ENCODE data around the gene WDR12. TPM values are rescaled to one million over a fixed set of nuclear protein-coding genes. Genes with fewer than 3 reads are reported as not detected.

WDR12 gene
- total RNA-seq (2016; rRNA removed; fragmentation: Illumina TruSeq; extraction: Trizol), result 216 and 330 TPM in 2 replicates
- 27.5 and 31.5 TPM in 2 replicates for total RNA-seq (2016; cell fraction: cytosol; rRNA removed; fragmentation: Illumina TruSeq; extraction: Trizol; ENCODE audit: low read depth)
- total RNA-seq (2016; cell fraction: insoluble cytoplasmic fraction; rRNA removed; fragmentation: Illumina TruSeq; extraction: Trizol), result 213 and 333 TPM in 2 replicates
- total RNA-seq (2016; cell fraction: membrane; rRNA removed; fragmentation: Illumina TruSeq; extraction: Trizol), result 55.3 and 59.8 TPM in 2 replicates
- 103 and 110 TPM in 2 replicates for total RNA-seq (2016; cell fraction: nucleus; rRNA removed; fragmentation: Illumina TruSeq; extraction: Trizol)
- polyA plus RNA-seq (2011; rRNA removed), result 60.5 and 94.4 TPM in 2 replicates
- 19.0 and 23.4 TPM in 2 replicates for polyA plus RNA-seq (2011; cell fraction: cytosol; rRNA removed)
- 17.4 and 19.0 TPM in 2 replicates for polyA plus RNA-seq (2011; cell fraction: nucleus; rRNA removed)
- polyA plus RNA-seq (2012), result 101 and 137 TPM in 2 replicates
- 15.2 and 19.1 TPM in 2 replicates for polyA plus RNA-seq (2016; cell fraction: cytosol; fragmentation: Illumina TruSeq; extraction: Trizol; ENCODE audit: low read depth)
- 290 and 293 TPM in 2 replicates for polyA plus RNA-seq (2016; cell fraction: insoluble cytoplasmic fraction; fragmentation: Illumina TruSeq; extraction: Trizol; ENCODE audit: low read depth)
- 42.4 and 46.7 TPM in 2 replicates for polyA plus RNA-seq (2016; cell fraction: membrane; fragmentation: Illumina TruSeq; extraction: Trizol; ENCODE audit: low read depth)
- 180 and 190 TPM in 2 replicates for polyA plus RNA-seq (2016; cell fraction: nucleus; fragmentation: Illumina TruSeq; extraction: Trizol; ENCODE audit: insufficient read depth, low read depth)
- 14.9 and 21.8 TPM in 2 replicates for polyA minus RNA-seq (2011; rRNA and poly(A)+ RNA removed; ENCODE audit: low replicate concordance)
- polyA minus RNA-seq (2011; cell fraction: cytosol; rRNA and poly(A)+ RNA removed), result 48.1 and 67.0 TPM in 2 replicates
- polyA minus RNA-seq (2011; cell fraction: nucleus; rRNA and poly(A)+ RNA removed), result 60.8 and 73.0 TPM in 2 replicates
- Bru-seq, nascent RNA, result percentile 89 among the genes with signal in this experiment
- percentile 89 among the genes with signal in this experiment for BruChase-seq, experiment 1, labeled RNA remaining after a 6-hour chase
- BruChase-seq, experiment 2, labeled RNA remaining after a 2-hour chase, result percentile 89 among the genes with signal in this experiment
- long read RNA-seq, experiment 1, full-length matches to known transcripts, result 87 of 98 reads
- long read RNA-seq, experiment 1, partial matches to known transcripts, result 6 of 98 reads
- long read RNA-seq, experiment 1, other reads (novel, unspliced or antisense), result 5 of 98 reads
- long read RNA-seq, experiment 2, full-length matches to known transcripts, result 62 of 112 reads
- long read RNA-seq, experiment 2, partial matches to known transcripts, result 19 of 112 reads
- long read RNA-seq, experiment 2, other reads (novel, unspliced or antisense), result 31 of 112 reads

DNA sequence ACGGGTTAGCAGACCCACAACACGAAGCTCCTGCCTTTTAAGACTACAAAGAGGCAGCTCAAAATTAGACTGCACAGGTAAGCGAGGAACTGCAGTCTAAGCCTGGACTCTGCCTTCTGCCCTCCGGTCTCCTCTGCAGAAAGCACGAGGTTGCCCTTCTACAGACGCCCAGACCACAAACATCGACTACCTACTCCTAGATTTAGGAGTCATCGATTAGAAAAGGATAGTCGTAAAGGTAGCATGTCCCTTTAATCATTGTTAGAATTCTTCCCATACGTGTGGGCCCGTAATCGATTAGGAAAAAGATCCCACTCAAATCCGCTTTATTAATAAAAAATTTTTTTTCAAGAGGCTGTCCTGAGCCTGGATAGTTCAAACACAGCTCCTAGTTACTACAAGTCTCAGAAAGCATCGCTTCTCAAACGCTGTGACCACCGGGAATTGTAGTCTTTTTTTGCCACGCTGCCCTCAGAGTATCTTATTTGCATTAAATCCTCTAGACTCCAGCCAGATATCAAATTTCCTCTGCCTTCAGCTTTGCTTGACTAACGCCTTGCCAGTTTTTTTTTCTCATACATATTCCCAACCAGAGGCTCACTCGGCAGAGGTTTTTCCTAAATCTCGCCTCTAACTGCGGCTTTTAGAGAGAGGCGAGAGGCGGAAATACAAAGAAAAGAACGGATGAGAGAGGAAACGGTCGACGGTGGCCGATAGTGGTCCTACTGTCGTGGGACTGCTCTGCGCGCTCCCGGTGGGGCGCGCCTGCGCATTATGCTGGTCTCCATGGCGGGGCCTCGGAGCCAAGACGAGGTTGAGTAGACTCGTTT, at the start of gene WDR12, which contains the start of gene CARF:
TSS of gene WDR12 (minus strand) at position 162 of the 830 bp plus-strand sequence. CDS start 197 bp downstream, outside the sequence.
TSS of gene CARF (plus strand) at position 764 of the 830 bp plus-strand sequence. CDS start 29,628 bp downstream, outside the sequence.
- peak within 1 kb of the TSS; percentile 99 for H3K4me2 ChIP-seq (ENCODE audit: low read depth, low read length)
- peak within 1 kb of the TSS; percentile 97 for H3K9ac ChIP-seq (ENCODE audit: insufficient read depth, low read depth, low read length)
- no peaks in the 10 kb centered on the region for H3K9me3 ChIP-seq (ENCODE audit: low read length)
- in situ Hi-C loops (cut with HindIII; ENCODE audit: extremely low pct_ligation_motif_present, low pct_unique_long_range_greater_than_20kb) (no loop called here), intact Hi-C loops (cut with micrococcal nuclease; ENCODE audit: unreplicated experiment) (loop anchor here (2.0 to 10.0 kb wide), 4 partner anchors 103 to 327 kb away; partner anchors contain the start of genes CYP20A1 and NBEAL1)
- H3K27me3 ChIP-seq (ENCODE audit: control insufficient read depth in 1 of 2, insufficient read depth in 2 of 2, low read length in 2 of 2), result peaks cover 0 to 4% of the 10 kb centered on the region in 2 experiments; a peak in 2 of 5 replicates
- 1% methylated on average over 39 of the region's 39 CpGs for WGBS (ENCODE audit: low lambda C conversion rate)
- FAIRE-seq (peak; percentile 88), ATAC-seq (peak; percentile 92), DNase-seq (ENCODE audit: low spot score) (peak; percentile 94)
- H3K27ac ChIP-seq (ENCODE audit: extremely low read length, insufficient read depth, low read length), result peak within 1 kb of the TSS; percentile 95
- no peaks in the 10 kb centered on the region; a peak in 2 of 5 replicates for H3K36me3 ChIP-seq (replicated peaks in 1 of 2; ENCODE audit: control insufficient read depth in 1 of 2, insufficient read depth in 2 of 2, low read length in 2 of 2)
- peaks cover 26% of the 10 kb centered on the region for H3K4me1 ChIP-seq (ENCODE audit: insufficient read depth, low read length)
- ChIA-PET POLR2A (interaction anchor here (0.9 to 3.3 kb wide), 7 partner anchors 13 to 327 kb away, joined by 3 to 12 read pairs (median 5); partner anchors contain the start of genes CYP20A1 and NBEAL1), CTCF (ENCODE audit: low intra/inter-chr PET ratio, low total read pairs) (interaction anchor here (1.2 kb wide), 1 partner anchor 80 kb away, joined by 3 read pairs; no protein-coding TSS in a partner anchor)
- H2AFZ ChIP-seq (ENCODE audit: low read length), result peak within 1 kb of the TSS; percentile 94
- no TSS peak for BruUV-seq (replicated peaks)
- H3K4me3 ChIP-seq (replicated peaks in 1 of 3; ENCODE audit: insufficient read depth in 1 of 3, low read depth in 2 of 3, low read length in 3 of 3), result peak within 1 kb of the TSS; percentile 88 to 96 (median 91)
- H4K20me1 ChIP-seq (ENCODE audit: insufficient read depth, low read length), result peaks cover 5% of the 10 kb centered on the region
- peaks cover 44% of the 10 kb centered on the region for H3K79me2 ChIP-seq (ENCODE audit: insufficient read depth, low read length)
- TF ChIP-seq ZNF607 (CRISPR knock-in tag; IDR thresholded peaks at IDR 0.05; ENCODE audit: borderline replicate concordance), result 0 out of 2 replicates have a peak, but pooled peaks have one; percentile 23
- peak; percentile 77; the same call in 1 of the 2 replicates for TF ChIP-seq ZNF563 (CRISPR knock-in tag; IDR thresholded peaks at IDR 0.05)
- TF ChIP-seq, protein P1, sequence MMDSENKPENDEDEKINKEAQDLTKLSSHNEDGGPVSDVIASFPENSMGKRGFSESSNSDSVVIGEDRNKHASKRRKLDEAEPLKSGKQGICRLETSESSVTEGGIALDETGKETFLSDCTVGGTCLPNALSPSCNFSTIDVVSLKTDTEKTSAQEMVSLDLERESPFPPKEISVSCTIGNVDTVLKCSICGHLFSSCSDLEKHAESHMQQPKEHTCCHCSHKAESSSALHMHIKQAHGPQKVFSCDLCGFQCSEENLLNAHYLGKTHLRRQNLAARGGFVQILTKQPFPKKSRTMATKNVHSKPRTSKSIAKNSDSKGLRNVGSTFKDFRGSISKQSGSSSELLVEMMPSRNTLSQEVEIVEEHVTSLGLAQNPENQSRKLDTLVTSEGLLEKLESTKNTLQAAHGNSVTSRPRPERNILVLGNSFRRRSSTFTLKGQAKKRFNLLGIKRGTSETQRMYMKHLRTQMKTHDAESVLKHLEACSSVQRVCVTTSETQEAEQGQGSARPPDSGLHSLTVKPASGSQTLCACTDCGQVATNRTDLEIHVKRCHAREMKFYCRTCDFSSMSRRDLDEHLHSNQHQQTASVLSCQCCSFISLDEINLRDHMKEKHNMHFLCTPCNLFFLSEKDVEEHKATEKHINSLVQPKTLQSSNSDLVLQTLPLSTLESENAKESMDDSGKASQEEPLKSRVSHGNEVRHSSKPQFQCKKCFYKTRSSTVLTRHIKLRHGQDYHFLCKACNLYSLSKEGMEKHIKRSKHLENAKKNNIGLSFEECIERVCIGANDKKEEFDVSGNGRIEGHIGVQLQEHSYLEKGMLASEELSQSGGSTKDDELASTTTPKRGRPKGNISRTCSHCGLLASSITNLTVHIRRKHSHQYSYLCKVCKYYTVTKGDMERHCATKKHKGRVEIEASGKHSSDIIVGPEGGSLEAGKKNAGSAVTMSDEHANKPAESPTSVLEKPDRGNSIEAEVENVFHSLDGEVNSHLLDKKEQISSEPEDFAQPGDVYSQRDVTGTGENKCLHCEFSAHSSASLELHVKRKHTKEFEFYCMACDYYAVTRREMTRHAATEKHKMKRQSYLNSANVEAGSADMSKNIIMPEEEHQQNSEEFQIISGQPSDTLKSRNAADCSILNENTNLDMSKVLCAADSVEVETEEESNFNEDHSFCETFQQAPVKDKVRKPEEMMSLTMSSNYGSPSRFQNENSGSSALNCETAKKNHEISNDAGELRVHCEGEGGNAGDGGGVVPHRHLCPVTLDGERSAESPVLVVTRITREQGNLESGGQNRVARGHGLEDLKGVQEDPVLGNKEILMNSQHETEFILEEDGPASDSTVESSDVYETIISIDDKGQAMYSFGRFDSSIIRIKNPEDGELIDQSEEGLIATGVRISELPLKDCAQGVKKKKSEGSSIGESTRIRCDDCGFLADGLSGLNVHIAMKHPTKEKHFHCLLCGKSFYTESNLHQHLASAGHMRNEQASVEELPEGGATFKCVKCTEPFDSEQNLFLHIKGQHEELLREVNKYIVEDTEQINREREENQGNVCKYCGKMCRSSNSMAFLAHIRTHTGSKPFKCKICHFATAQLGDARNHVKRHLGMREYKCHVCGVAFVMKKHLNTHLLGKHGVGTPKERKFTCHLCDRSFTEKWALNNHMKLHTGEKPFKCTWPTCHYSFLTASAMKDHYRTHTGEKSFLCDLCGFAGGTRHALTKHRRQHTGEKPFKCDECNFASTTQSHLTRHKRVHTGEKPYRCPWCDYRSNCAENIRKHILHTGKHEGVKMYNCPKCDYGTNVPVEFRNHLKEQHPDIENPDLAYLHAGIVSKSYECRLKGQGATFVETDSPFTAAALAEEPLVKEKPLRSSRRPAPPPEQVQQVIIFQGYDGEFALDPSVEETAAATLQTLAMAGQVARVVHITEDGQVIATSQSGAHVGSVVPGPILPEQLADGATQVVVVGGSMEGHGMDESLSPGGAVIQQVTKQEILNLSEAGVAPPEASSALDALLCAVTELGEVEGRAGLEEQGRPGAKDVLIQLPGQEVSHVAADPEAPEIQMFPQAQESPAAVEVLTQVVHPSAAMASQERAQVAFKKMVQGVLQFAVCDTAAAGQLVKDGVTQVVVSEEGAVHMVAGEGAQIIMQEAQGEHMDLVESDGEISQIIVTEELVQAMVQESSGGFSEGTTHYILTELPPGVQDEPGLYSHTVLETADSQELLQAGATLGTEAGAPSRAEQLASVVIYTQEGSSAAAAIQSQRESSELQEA (CRISPR knock-in tag; IDR thresholded peaks at IDR 0.05; ENCODE audit: not compliant biosample characterization), result no peak
- TF ChIP-seq SRSF9 (IDR thresholded peaks at IDR 0.05; ENCODE audit: borderline replicate concordance, insufficient read depth, low read depth, low read length, poor library complexity, severe bottlenecking), result no peak
- TF ChIP-seq ZNF652 (CRISPR knock-in tag; IDR thresholded peaks at IDR 0.05; ENCODE audit: borderline replicate concordance, low read depth), result no peak; the same call in 1 of the 2 replicates
